Esophagus squamous epithelium (tissue), 4 donors: ENCODE measurements around the gene GSTM5.
"Not testable (repeated sequence)": the region's sequence is repeated elsewhere in the genome, so short reads cannot be mapped to it uniquely, and the experiment has no call there.

Experiments used
- POLR2A ChIP-seq, 4 donors: fragments of 450-650 bp; IDR thresholded peaks; one replicate each; pipeline ENCODE4 v1.6.1; 2017; ENCODE audit warnings: antibody characterized with exemption in 4 of 4, mild to moderate bottlenecking in 4 of 4, moderate library complexity in 3 of 4
- TF ChIP-seq, protein P1 (sequence below), 6 experiments: fragments of 450-650 bp in 4 of 6; fragments of 200-600 bp in 2 of 6; sonication (generic) in 2 of 6; IDR thresholded peaks; one replicate each; pipeline ENCODE4 v1.5.1; 2016 to 2019; ENCODE audit warnings: antibody characterized with exemption in 6 of 6, mild to moderate bottlenecking in 4 of 6, moderate library complexity in 4 of 6

DNA sequence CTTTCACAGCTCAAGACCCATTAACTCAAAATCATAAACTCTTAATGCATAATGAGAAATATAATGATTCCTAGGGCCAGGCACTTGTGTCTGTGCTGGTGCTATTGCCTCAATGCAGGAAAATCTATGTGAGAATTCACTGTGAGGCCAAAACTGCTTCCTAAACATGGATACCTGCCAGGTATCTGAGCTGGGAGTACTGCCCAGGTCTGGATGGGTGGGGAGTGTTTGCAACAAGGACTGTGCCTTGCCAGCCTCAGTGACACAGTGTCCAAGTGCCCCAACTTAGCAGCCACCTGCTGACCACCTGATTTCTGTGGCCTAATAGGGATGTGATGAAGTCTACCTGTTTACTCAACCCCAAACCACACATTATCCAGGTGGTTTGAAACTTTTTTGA is 2.2 kb upstream of the GSTM5 start:
- TF ChIP-seq, protein P1, sequence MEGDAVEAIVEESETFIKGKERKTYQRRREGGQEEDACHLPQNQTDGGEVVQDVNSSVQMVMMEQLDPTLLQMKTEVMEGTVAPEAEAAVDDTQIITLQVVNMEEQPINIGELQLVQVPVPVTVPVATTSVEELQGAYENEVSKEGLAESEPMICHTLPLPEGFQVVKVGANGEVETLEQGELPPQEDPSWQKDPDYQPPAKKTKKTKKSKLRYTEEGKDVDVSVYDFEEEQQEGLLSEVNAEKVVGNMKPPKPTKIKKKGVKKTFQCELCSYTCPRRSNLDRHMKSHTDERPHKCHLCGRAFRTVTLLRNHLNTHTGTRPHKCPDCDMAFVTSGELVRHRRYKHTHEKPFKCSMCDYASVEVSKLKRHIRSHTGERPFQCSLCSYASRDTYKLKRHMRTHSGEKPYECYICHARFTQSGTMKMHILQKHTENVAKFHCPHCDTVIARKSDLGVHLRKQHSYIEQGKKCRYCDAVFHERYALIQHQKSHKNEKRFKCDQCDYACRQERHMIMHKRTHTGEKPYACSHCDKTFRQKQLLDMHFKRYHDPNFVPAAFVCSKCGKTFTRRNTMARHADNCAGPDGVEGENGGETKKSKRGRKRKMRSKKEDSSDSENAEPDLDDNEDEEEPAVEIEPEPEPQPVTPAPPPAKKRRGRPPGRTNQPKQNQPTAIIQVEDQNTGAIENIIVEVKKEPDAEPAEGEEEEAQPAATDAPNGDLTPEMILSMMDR (IDR thresholded peaks at IDR 0.05): not testable (repeated sequence)
- not testable (repeated sequence) for TF ChIP-seq POLR2A (IDR thresholded peaks at IDR 0.05)
